ENCODE data around the gene TCP1.
"Not testable (repeated sequence)": the region's sequence is repeated elsewhere in the genome, so short reads cannot be mapped to it uniquely, and the experiment has no call there.

TCP1 gene

GRCh38 chr6:159789377-159790148 lies at the start of gene TCP1:
TCP1 (minus strand) TSS chr6:159789602; CDS start chr6:159789468, 134 bp downstream.
- DNase-seq: peak; percentile 100

- DNase-seq: no peak
Measured at GRCh38 chr6:159838020-159838744, 48.8 kb upstream of the TCP1 start.

GRCh38 chr6:159837511-159837910 lies 48.1 kb upstream of the TCP1 start:
- DNase-seq: no peak

- no peak for DNase-seq
Measured at GRCh38 chr6:159836718-159837490, 47.5 kb upstream of the TCP1 start.

- DNase-seq: no peak
Measured at GRCh38 chr6:159833997-159834603, 44.7 kb upstream of the TCP1 start.

GRCh38 chr6:159833556-159833955 lies 44.2 kb upstream of the TCP1 start:
- no peak for DNase-seq

GRCh38 chr6:159832946-159833345 lies 43.5 kb upstream of the TCP1 start:
- no peak for DNase-seq

GRCh38 chr6:159831373-159831679 lies 41.9 kb upstream of the TCP1 start:
- no peak for DNase-seq

- no peak for DNase-seq
Measured at GRCh38 chr6:159830501-159831372, 41.3 kb upstream of the TCP1 start.

- no peak for DNase-seq
Measured at GRCh38 chr6:159829526-159829925, 40.1 kb upstream of the TCP1 start.

- no peak for DNase-seq
Measured at GRCh38 chr6:159828074-159828473, 38.7 kb upstream of the TCP1 start.

GRCh38 chr6:159826968-159827647 lies 37.7 kb upstream of the TCP1 start:
- DNase-seq: no peak

- no peak for DNase-seq
Measured at GRCh38 chr6:159826004-159826403, 36.6 kb upstream of the TCP1 start.

- DNase-seq: not testable (repeated sequence)
Measured at GRCh38 chr6:159824690-159825089, 35.3 kb upstream of the TCP1 start.

- no peak for DNase-seq
Measured at GRCh38 chr6:159823953-159824352, 34.6 kb upstream of the TCP1 start.

- DNase-seq: no peak
Measured at GRCh38 chr6:159821726-159822125, 32.3 kb upstream of the TCP1 start.

GRCh38 chr6:159821122-159821521 lies 31.7 kb upstream of the TCP1 start:
- no peak for DNase-seq

GRCh38 chr6:159819932-159820640 lies 30.7 kb upstream of the TCP1 start:
- DNase-seq: no peak

GRCh38 chr6:159819098-159819497 lies 29.7 kb upstream of the TCP1 start:
- DNase-seq: no peak

- no peak for DNase-seq
Measured at GRCh38 chr6:159817951-159818739, 28.7 kb upstream of the TCP1 start.
